GM10248 (cell line): ENCODE results near the gene TXLNA.

Source experiments
- CTCF ChIA-PET: fragments of 300-600 bp; sonication (Branson Sonifier 250); formaldehyde crosslinking; extraction: SDS; loops from one replicate; lab custom pipeline; 2021; ENCODE audit warnings: antibody characterized with exemption; lab: Yijun Ruan, JAX
- POLR2A ChIA-PET: fragments of 350-650 bp; sonication (Branson Sonifier 250); formaldehyde crosslinking; extraction: SDS; loops from one replicate; lab custom pipeline; 2020; ENCODE audit warnings: antibody characterized with exemption; lab: Yijun Ruan, JAX
- DNase-seq: peaks from one replicate; pipeline ENCODE4 v3.0.0; 2012; ENCODE audit errors: extremely low spot score
- CTCF ChIP-seq: IDR thresholded peaks from 2 replicates; pipeline ENCODE4 v1.5.1; 2012; ENCODE audit warnings: mild to moderate bottlenecking, low read depth; ENCODE audit errors: extremely low read depth, missing control alignments, control extremely low read depth

TXLNA gene

GRCh38 chr1:32246888-32247273 is 67.4 kb downstream of the TXLNA start, which contains the start of gene FAM167B:
Gene FAM167B (plus strand): TSS chr1:32247222. CDS start chr1:32247422, 200 bp downstream.
- CTCF ChIA-PET = interaction anchor here (1.4 to 14.4 kb wide), 9 partner anchors 8 to 85 kb away, joined by 3 to 156 read pairs (median 12); no protein-coding TSS in a partner anchor
- POLR2A ChIA-PET = interaction anchor here (0.6 kb wide), 1 partner anchor 85 kb away, joined by 3 read pairs; no protein-coding TSS in a partner anchor
- no peak for DNase-seq
- no peak for TF ChIP-seq CTCF

- CTCF ChIA-PET = interaction anchor here (1.1 to 14.4 kb wide), 22 partner anchors 9 to 127 kb away, joined by 3 to 156 read pairs (median 7); partner anchors contain the start of gene TXLNA
- TF ChIP-seq CTCF = no peak
- no peak for DNase-seq
- POLR2A ChIA-PET = no interaction called here
These were observed 68.0 kb downstream of the TXLNA start for GRCh38 chr1:32247452-32247851.
